ENCODE data around the gene TMED5.

Gene TMED5

GRCh38 chr1:93108335-93108734, 71.9 kb downstream of the TMED5 start:
- DNase-seq, result no peak
- H3K27me3 ChIP-seq (replicated peaks; ENCODE audit: control insufficient read depth, insufficient read depth, low read length, poor library complexity, severe bottlenecking), result no peaks in the 10 kb centered on the region
- no peaks in the 10 kb centered on the region for H3K9me3 ChIP-seq (ENCODE audit: control insufficient read depth, low read length)
- H3K4me3 ChIP-seq (ENCODE audit: insufficient read depth, low read depth, low read length, poor library complexity, severe bottlenecking), result no peak overlapping the region
- H3K36me3 ChIP-seq (ENCODE audit: control insufficient read depth, insufficient read depth, low read length), result peaks cover 24% of the 10 kb centered on the region
- no peaks in the 10 kb centered on the region for H3K4me1 ChIP-seq (ENCODE audit: control insufficient read depth, insufficient read depth, low read length, poor library complexity, severe bottlenecking)
- H3K27ac ChIP-seq (ENCODE audit: insufficient read depth, low read length, poor library complexity, severe bottlenecking), result no peak overlapping the region

GRCh38 chr1:93107395-93107794, 72.8 kb downstream of the TMED5 start:
- no peaks in the 10 kb centered on the region for H3K27me3 ChIP-seq (replicated peaks; ENCODE audit: control insufficient read depth, insufficient read depth, low read length, poor library complexity, severe bottlenecking)
- peaks cover 20% of the 10 kb centered on the region for H3K36me3 ChIP-seq (ENCODE audit: control insufficient read depth, insufficient read depth, low read length)

GRCh38 chr1:93106226-93106625, 74.0 kb downstream of the TMED5 start:
- Histone ChIP-seq H3K27me3 (replicated peaks; ENCODE audit: control insufficient read depth, insufficient read depth, low read length, poor library complexity, severe bottlenecking) (no peaks in the 10 kb centered on the region), H3K27ac (ENCODE audit: insufficient read depth, low read length, poor library complexity, severe bottlenecking) (no peak overlapping the region), H3K4me1 (ENCODE audit: control insufficient read depth, insufficient read depth, low read length, poor library complexity, severe bottlenecking) (no peaks in the 10 kb centered on the region), H3K36me3 (ENCODE audit: control insufficient read depth, insufficient read depth, low read length) (peaks cover 18% of the 10 kb centered on the region), H3K4me3 (ENCODE audit: insufficient read depth, low read depth, low read length, poor library complexity, severe bottlenecking) (no peak overlapping the region), H3K9me3 (ENCODE audit: control insufficient read depth, low read length) (no peaks in the 10 kb centered on the region)
- no peak for DNase-seq

More at GRCh38 chr1:93107395-93107794, 72.8 kb downstream of the TMED5 start:
- H3K9me3 ChIP-seq (ENCODE audit: control insufficient read depth, low read length), result no peaks in the 10 kb centered on the region
- no peaks in the 10 kb centered on the region for H3K4me1 ChIP-seq (ENCODE audit: control insufficient read depth, insufficient read depth, low read length, poor library complexity, severe bottlenecking)
- DNase-seq, result no peak
- H3K27ac ChIP-seq (ENCODE audit: insufficient read depth, low read length, poor library complexity, severe bottlenecking), result no peak overlapping the region
- no peak overlapping the region for H3K4me3 ChIP-seq (ENCODE audit: insufficient read depth, low read depth, low read length, poor library complexity, severe bottlenecking)

GRCh38 chr1:93102142-93102541, 78.1 kb downstream of the TMED5 start:
- Histone ChIP-seq H3K4me1 (ENCODE audit: control insufficient read depth, insufficient read depth, low read length, poor library complexity, severe bottlenecking) (no peaks in the 10 kb centered on the region), H3K9me3 (ENCODE audit: control insufficient read depth, low read length) (no peaks in the 10 kb centered on the region), H3K36me3 (ENCODE audit: control insufficient read depth, insufficient read depth, low read length) (peaks cover 3% of the 10 kb centered on the region), H3K27me3 (replicated peaks; ENCODE audit: control insufficient read depth, insufficient read depth, low read length, poor library complexity, severe bottlenecking) (no peaks in the 10 kb centered on the region), H3K27ac (ENCODE audit: insufficient read depth, low read length, poor library complexity, severe bottlenecking) (no peak overlapping the region), H3K4me3 (ENCODE audit: insufficient read depth, low read depth, low read length, poor library complexity, severe bottlenecking) (no peak overlapping the region)
- DNase-seq, result no peak

All from effector memory CD4-positive, alpha-beta T cell (primary cell).